CD4-positive, alpha-beta T cell (primary cell): Measurements from ENCODE around the gene TAS1R2. TPM values are rescaled to one million over a fixed set of nuclear protein-coding genes. Genes with fewer than 3 reads are reported as not detected.
"Not testable (repeated sequence)": the region's sequence is repeated elsewhere in the genome, so short reads cannot be mapped to it uniquely, and the experiment has no call there.

ENCODE experiments used
- ATAC-seq: fragments of 200-7000 bp; cut with Tn5 transposase; one replicate; pipeline ENCODE4 v1.10.0; 2022; ENCODE audit warnings: mild to moderate bottlenecking; ENCODE audit not compliant: poor library complexity
- CTCF ChIA-PET: fragments of 350-600 bp; sonication (Branson Sonifier 250); formaldehyde crosslinking; loops from one replicate; lab custom pipeline; 2021; ENCODE audit warnings: antibody characterized with exemption, inconsistent platforms; lab: Charles Lee
- POLR2A ChIA-PET: fragments of 350-600 bp; sonication (Branson Sonifier 250); formaldehyde crosslinking; loops from one replicate; lab custom pipeline; 2021; ENCODE audit warnings: antibody characterized with exemption, inconsistent platforms; lab: Charles Lee
- DNase-seq, 14 experiments: peaks; one replicate each; pipeline ENCODE4 v3.0.0-alpha.2; 2013 to 2020; ENCODE audit warnings: mixed read lengths in 2 of 14
- H3K27ac ChIP-seq, 2 donors: one replicate each; pipeline versions ENCODE4 v1.5.1 to v1.7.0; 2013; ENCODE audit warnings: low read length in 2 of 2, low read depth in 1 of 2, mild to moderate bottlenecking in 1 of 2
- H3K27me3 ChIP-seq, 2 experiments: 1 replicate in 1 of 2; 2 replicates in 1 of 2; pipeline versions ENCODE4 v1.6.1 to v1.7.0; 2013; ENCODE audit warnings: low read length in 2 of 2, control low read depth in 1 of 2, mild to moderate bottlenecking in 1 of 2, moderate library complexity in 1 of 2; ENCODE audit not compliant: insufficient read depth in 2 of 2, control insufficient read depth in 1 of 2
- H3K36me3 ChIP-seq: one replicate; pipeline ENCODE4 v1.6.1; 2013; ENCODE audit warnings: low read length, control low read depth; ENCODE audit not compliant: insufficient read depth
- H3K4me1 ChIP-seq: one replicate; pipeline ENCODE4 v1.6.1; 2013; ENCODE audit warnings: low read length, control low read depth; ENCODE audit not compliant: insufficient read depth
- H3K4me3 ChIP-seq: one replicate; pipeline ENCODE4 v1.5.1; 2013; ENCODE audit warnings: mild to moderate bottlenecking, low read length, moderate library complexity
- H3K9me3 ChIP-seq, 2 experiments: 1 replicate in 1 of 2; 2 replicates in 1 of 2; pipeline versions ENCODE4 v1.6.1 to v1.7.0; 2013; ENCODE audit warnings: low read length in 2 of 2, mild to moderate bottlenecking in 2 of 2, control low read depth in 1 of 2, moderate library complexity in 1 of 2; ENCODE audit not compliant: control insufficient read depth in 1 of 2, insufficient read depth in 1 of 2
- H3K27ac Mint-ChIP-seq: one replicate; pipeline ENCODE4 v1.8.0; 2020; ENCODE audit warnings: mixed read lengths
- H3K27me3 Mint-ChIP-seq: one replicate; pipeline ENCODE4 v1.8.0; 2021; ENCODE audit warnings: mixed read lengths
- H3K36me3 Mint-ChIP-seq: one replicate; pipeline ENCODE4 v1.8.0; 2021; ENCODE audit warnings: low read depth, mixed read lengths
- H3K4me1 Mint-ChIP-seq: one replicate; pipeline ENCODE4 v1.8.0; 2021; ENCODE audit warnings: low read depth, mixed read lengths
- H3K4me3 Mint-ChIP-seq: one replicate; pipeline ENCODE4 v1.8.0; 2020; ENCODE audit warnings: mild to moderate bottlenecking, mixed read lengths
- H3K9me3 Mint-ChIP-seq: one replicate; pipeline ENCODE4 v1.8.0; 2020; ENCODE audit warnings: mixed read lengths
- intact Hi-C, 2 experiments: fragments of 100-400 bp; cut with DNase I in 1 of 2; cut with micrococcal nuclease in 1 of 2; formaldehyde crosslinking; loops; one replicate each; pipeline versions ENCODE4 v1.15.1 to v1.9.0; 2023 to 2025; cut with DNase I, micrococcal nuclease
- total RNA-seq, 174 experiments: library from RNA in 2 of 174; stranded (reverse) in 2 of 174; gene quantifications; one replicate each; pipeline ENCODE4 v1.2.3 and lab custom pipeline; 2021 to 2026
- TF ChIP-seq, protein P1 (sequence below): fragments of 200-600 bp; IDR thresholded peaks from one replicate; pipeline ENCODE4 v1.8.0; 2022; ENCODE audit warnings: antibody characterized with exemption, mild to moderate bottlenecking

Gene TAS1R2
- total RNA-seq, 2 experiments from 2014 or later: not detected

DNA sequence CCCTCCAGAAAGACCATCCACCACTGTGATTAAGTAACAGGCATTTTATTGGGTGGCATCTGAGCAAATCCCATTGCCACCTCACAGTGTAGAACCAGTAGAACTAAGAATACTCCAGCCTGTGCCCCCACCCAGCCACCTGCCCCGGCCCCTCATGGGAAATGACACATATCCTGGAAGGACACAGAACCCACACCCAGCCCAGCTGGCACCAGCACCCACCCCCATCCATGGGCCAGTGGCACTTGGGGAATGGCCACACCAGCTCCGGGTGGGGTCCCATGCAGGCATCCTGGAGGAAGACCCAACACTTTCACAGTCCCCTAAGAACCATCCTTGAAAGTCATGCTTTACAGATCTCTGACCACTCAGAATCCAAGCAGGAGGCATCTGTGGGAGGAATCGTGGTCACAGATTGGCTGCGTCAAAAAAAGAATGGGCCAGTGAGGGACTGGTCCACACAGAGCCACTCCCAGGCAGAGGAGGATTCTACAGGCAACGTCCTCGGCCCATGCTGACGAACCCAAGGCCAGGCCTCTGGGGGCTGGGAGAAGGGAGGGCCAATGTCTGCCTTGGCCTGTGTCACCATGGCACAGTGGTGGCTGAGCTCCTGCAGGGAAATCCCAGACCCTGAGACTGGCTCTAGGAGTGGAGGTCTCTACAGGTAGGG is 12.1 kb upstream of the TAS1R2 start:
- H3K27ac ChIP-seq: no peak overlapping the region
- no peak overlapping the region for H3K4me3 ChIP-seq
- no peaks in the 10 kb centered on the region for H3K9me3 Mint-ChIP-seq
- H3K4me1 ChIP-seq: no peaks in the 10 kb centered on the region
- no peak overlapping the region for H3K4me3 Mint-ChIP-seq
- intact Hi-C loops: no loop called here
- H3K27me3 ChIP-seq: no peaks in the 10 kb centered on the region
- no peaks in the 10 kb centered on the region for H3K36me3 ChIP-seq
- ChIA-PET CTCF (no interaction called here), POLR2A (no interaction called here)
- no peaks in the 10 kb centered on the region for H3K9me3 ChIP-seq
- no peak for ATAC-seq
- DNase-seq: no peak
- H3K4me1 Mint-ChIP-seq: no peaks in the 10 kb centered on the region
- no peaks in the 10 kb centered on the region for H3K27me3 Mint-ChIP-seq
- TF ChIP-seq, protein P1, sequence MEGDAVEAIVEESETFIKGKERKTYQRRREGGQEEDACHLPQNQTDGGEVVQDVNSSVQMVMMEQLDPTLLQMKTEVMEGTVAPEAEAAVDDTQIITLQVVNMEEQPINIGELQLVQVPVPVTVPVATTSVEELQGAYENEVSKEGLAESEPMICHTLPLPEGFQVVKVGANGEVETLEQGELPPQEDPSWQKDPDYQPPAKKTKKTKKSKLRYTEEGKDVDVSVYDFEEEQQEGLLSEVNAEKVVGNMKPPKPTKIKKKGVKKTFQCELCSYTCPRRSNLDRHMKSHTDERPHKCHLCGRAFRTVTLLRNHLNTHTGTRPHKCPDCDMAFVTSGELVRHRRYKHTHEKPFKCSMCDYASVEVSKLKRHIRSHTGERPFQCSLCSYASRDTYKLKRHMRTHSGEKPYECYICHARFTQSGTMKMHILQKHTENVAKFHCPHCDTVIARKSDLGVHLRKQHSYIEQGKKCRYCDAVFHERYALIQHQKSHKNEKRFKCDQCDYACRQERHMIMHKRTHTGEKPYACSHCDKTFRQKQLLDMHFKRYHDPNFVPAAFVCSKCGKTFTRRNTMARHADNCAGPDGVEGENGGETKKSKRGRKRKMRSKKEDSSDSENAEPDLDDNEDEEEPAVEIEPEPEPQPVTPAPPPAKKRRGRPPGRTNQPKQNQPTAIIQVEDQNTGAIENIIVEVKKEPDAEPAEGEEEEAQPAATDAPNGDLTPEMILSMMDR: no peak
- H3K36me3 Mint-ChIP-seq: no peaks in the 10 kb centered on the region
- H3K27ac Mint-ChIP-seq: no peak overlapping the region

DNA sequence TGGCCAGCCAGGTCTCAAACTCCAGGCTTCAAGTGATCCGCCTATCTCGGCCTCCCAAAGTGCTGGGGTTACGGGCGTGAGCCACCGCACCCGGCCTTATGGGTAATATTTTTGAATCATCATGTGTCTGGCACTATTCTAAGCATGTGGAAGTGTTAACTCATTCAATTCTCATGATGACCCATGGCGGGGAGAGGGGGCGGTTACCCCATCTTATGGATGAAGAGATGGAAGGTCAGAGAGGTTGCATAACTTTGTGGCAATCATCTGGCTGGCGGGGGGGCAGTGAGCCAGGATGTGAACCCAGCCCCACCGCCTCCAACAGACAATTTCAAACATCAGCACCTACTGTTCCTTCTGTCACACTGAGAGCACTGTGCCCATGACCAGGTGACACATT is 11.5 kb upstream of the TAS1R2 start:
- Histone ChIP-seq H3K4me3 (no peak overlapping the region), H3K36me3 (no peaks in the 10 kb centered on the region), H3K27me3 (peaks cover 0 to under 1% of the 10 kb centered on the region in 2 experiments), H3K4me1 (no peaks in the 10 kb centered on the region), H3K9me3 (no peaks in the 10 kb centered on the region), H3K27ac (no peak overlapping the region)
- H3K36me3 Mint-ChIP-seq: no peaks in the 10 kb centered on the region
- TF ChIP-seq, protein P1: no peak
- CTCF ChIA-PET: no interaction called here
- no peak for DNase-seq
- POLR2A ChIA-PET: no interaction called here
- no peak overlapping the region for H3K27ac Mint-ChIP-seq
- H3K4me1 Mint-ChIP-seq: no peaks in the 10 kb centered on the region
- ATAC-seq: no peak
- H3K9me3 Mint-ChIP-seq: no peaks in the 10 kb centered on the region
- intact Hi-C loops: no loop called here
- H3K4me3 Mint-ChIP-seq: no peak overlapping the region
- H3K27me3 Mint-ChIP-seq: no peaks in the 10 kb centered on the region

DNA sequence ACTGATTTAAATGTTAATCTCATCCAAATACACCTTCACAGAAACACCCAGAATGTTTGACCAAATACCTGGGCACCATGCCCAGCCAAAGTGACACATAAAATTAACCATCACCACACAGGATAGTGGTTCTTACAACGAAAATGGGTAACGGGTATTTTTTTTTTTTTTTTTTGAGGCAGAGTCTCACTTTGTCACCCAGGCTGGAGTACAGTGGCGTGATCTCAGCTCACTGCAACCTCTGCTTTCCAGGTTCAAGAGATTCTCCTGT is 11.1 kb upstream of the TAS1R2 start:
- H3K9me3 Mint-ChIP-seq, DNase-seq, intact Hi-C loops, ATAC-seq, H3K36me3 Mint-ChIP-seq, H3K4me3 ChIP-seq, H3K9me3 ChIP-seq, H3K4me3 Mint-ChIP-seq, H3K36me3 ChIP-seq, POLR2A ChIA-PET, CTCF ChIA-PET, H3K27me3 Mint-ChIP-seq, H3K27me3 ChIP-seq, H3K27ac ChIP-seq, H3K4me1 Mint-ChIP-seq, H3K4me1 ChIP-seq, H3K27ac Mint-ChIP-seq: not testable (repeated sequence)
